Fibroblast of lung (primary cell): Measurements from ENCODE around the gene LRMDA. TPM values are rescaled to one million over a fixed set of nuclear protein-coding genes. Genes with fewer than 3 reads are reported as not detected.
A peak's percentile ranks its signal among the peaks of the same experiment; 100 is the strongest.

ENCODE experiments used
- DNase-seq, 2 donors: peaks; one replicate each; pipeline versions ENCODE4 v3.0.0 to v3.0.0-alpha.2; 2010; ENCODE audit warnings: low read depth in 2 of 2
- H2AFZ ChIP-seq: 2 replicates; pipeline ENCODE4 v1.5.1; 2012; ENCODE audit warnings: low read length, control low read depth, inconsistent platforms
- H3K27ac ChIP-seq: 2 replicates; pipeline ENCODE4 v1.5.1; 2011; ENCODE audit warnings: low read length, control low read depth; ENCODE audit not compliant: insufficient read depth
- H3K27me3 ChIP-seq: 2 replicates; pipeline ENCODE4 v1.5.1; 2011; ENCODE audit warnings: mild to moderate bottlenecking, low read length; ENCODE audit not compliant: control insufficient read depth, insufficient read depth
- H3K36me3 ChIP-seq: 2 replicates; pipeline ENCODE4 v1.5.1; 2011; ENCODE audit warnings: low read length; ENCODE audit not compliant: control insufficient read depth, insufficient read depth
- H3K4me1 ChIP-seq: 2 replicates; pipeline ENCODE4 v1.5.1; 2011; ENCODE audit warnings: low read length; ENCODE audit not compliant: control insufficient read depth, insufficient read depth; ENCODE audit errors: extremely low read depth
- H3K4me2 ChIP-seq: 2 replicates; pipeline ENCODE4 v1.5.1; 2011; ENCODE audit warnings: low read length, control low read depth; ENCODE audit not compliant: insufficient read depth; ENCODE audit errors: extremely low read depth
- H3K4me3 ChIP-seq, 4 experiments: fragments of 200-600 bp in 1 of 4; sonication (generic) in 1 of 4; replicated peaks in 1 of 4; 2 replicates each; pipeline ENCODE4 v1.5.1; 2011 to 2016; ENCODE audit warnings: low read length in 4 of 4, low read depth in 3 of 4, mild to moderate bottlenecking in 3 of 4, control low read depth in 2 of 4, inconsistent platforms in 1 of 4, mixed read lengths in 1 of 4; ENCODE audit not compliant: insufficient read depth in 1 of 4; ENCODE audit errors: control extremely low read depth in 1 of 4
- H3K79me2 ChIP-seq: 2 replicates; pipeline ENCODE4 v1.5.1; 2012; ENCODE audit warnings: mild to moderate bottlenecking, low read length, inconsistent platforms; ENCODE audit not compliant: control insufficient read depth, insufficient read depth
- H3K9ac ChIP-seq: 2 replicates; pipeline ENCODE4 v1.5.1; 2011; ENCODE audit warnings: mild to moderate bottlenecking, low read length, control low read depth; ENCODE audit not compliant: insufficient read depth
- H3K9me3 ChIP-seq: 2 replicates; pipeline ENCODE4 v1.5.1; 2012; ENCODE audit warnings: low read depth, low read length; ENCODE audit not compliant: control insufficient read depth, insufficient read depth
- H4K20me1 ChIP-seq: 2 replicates; pipeline ENCODE4 v1.5.1; 2011; ENCODE audit warnings: low read length; ENCODE audit not compliant: control insufficient read depth, insufficient read depth; ENCODE audit errors: extremely low read depth
- EZH2 ChIP-seq: IDR thresholded peaks from 2 replicates; pipeline ENCODE4 v1.5.1; 2012; ENCODE audit warnings: low read length, control low read depth, mild to moderate bottlenecking; ENCODE audit errors: missing control alignments
- polyA plus RNA-seq, 2 donors: library from polyadenylated mRNA; depleted of rRNA in 1 of 2; stranded (reverse) in 1 of 2; unstranded in 1 of 2; fragments of >200 nt; gene quantifications; 2 replicates each; pipeline ENCODE4 v1.2.1, GENCODE V29; 2011 to 2012; ENCODE audit warnings: missing spikeins in 1 of 2
- total RNA-seq: library from RNA; depleted of rRNA; stranded (reverse); fragments of >200 nt; gene quantifications from 2 replicates; pipeline ENCODE4 v1.2.1, GENCODE V29; 2014
- TF ChIP-seq, protein P1 (sequence below), 2 donors: IDR thresholded peaks in 1 of 2; conservative IDR thresholded peaks in 1 of 2; 1 replicate in 1 of 2; 2 replicates in 1 of 2; pipeline ENCODE4 v1.5.1; 2011 to 2012; ENCODE audit warnings: low read length in 2 of 2, control low read depth in 1 of 2, inconsistent platforms in 1 of 2, low read depth in 1 of 2, mild to moderate bottlenecking in 1 of 2

The LRMDA gene
- total and polyA plus RNA-seq, 2 donors (not counting 1 experiment from before 2014, with no cell fraction given): 1.7 to 2.0 TPM

DNA sequence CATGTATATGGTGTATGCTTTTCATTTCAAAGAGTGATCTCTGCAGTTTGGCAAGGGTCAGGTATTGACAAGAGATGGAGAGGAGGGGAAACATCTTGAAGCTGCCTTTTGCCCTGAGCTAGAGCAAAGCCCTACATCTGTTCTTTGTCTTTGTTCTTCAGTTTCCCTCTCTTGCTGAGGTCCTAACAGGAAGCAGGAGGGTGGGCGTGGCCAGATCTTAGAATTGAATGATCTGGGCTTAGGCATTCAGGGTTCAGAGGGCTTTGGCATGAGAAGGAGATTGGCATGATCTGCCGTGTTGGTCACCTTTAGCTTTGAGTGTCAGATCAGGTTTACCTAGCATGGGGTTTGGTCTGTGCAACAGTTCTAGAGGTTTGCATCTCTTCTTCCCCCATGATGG, 41.3 kb downstream of the LRMDA start:
- H3K4me3 ChIP-seq: no peak overlapping the region
- peaks cover 7% of the 10 kb centered on the region for H3K4me1 ChIP-seq
- H3K9ac ChIP-seq: no peak overlapping the region
- TF ChIP-seq EZH2: no peak
- TF ChIP-seq, protein P1, sequence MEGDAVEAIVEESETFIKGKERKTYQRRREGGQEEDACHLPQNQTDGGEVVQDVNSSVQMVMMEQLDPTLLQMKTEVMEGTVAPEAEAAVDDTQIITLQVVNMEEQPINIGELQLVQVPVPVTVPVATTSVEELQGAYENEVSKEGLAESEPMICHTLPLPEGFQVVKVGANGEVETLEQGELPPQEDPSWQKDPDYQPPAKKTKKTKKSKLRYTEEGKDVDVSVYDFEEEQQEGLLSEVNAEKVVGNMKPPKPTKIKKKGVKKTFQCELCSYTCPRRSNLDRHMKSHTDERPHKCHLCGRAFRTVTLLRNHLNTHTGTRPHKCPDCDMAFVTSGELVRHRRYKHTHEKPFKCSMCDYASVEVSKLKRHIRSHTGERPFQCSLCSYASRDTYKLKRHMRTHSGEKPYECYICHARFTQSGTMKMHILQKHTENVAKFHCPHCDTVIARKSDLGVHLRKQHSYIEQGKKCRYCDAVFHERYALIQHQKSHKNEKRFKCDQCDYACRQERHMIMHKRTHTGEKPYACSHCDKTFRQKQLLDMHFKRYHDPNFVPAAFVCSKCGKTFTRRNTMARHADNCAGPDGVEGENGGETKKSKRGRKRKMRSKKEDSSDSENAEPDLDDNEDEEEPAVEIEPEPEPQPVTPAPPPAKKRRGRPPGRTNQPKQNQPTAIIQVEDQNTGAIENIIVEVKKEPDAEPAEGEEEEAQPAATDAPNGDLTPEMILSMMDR (conservative IDR thresholded peaks at IDR 0.05 in 1 of 2, IDR thresholded peaks at IDR 0.05 in 1 of 2; ENCODE audit: low read depth in 1 of 2, low read length in 2 of 2): no peak
- no peaks in the 10 kb centered on the region for H4K20me1 ChIP-seq
- no peaks in the 10 kb centered on the region for H3K79me2 ChIP-seq
- no peak for DNase-seq
- no peak overlapping the region for H3K27ac ChIP-seq
- no peaks in the 10 kb centered on the region for H3K27me3 ChIP-seq
- H3K4me2 ChIP-seq: no peak overlapping the region
- no peaks in the 10 kb centered on the region for H3K9me3 ChIP-seq
- H2AFZ ChIP-seq: no peak overlapping the region
- H3K36me3 ChIP-seq: no peaks in the 10 kb centered on the region

DNA sequence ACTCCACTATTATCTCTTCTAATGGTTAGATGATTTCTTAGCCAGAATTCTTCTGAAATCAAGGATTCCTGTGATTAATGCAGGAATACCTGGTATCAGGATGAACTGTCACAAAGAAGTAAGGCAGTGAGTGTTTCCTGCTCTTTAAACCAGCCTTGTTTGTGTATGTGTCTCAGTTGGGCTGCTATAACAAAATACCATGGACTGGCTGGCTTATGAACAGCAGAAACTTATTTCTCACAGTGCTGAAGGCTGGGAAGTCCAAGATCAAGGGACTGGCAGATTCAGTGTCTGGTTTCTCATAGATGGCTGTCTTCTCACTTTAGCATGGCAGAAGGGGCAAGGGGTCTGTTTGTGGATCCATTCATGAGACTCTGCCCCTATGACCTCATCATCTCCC, 42.7 kb downstream of the LRMDA start:
- Histone ChIP-seq H3K27me3 (no peaks in the 10 kb centered on the region), H3K36me3 (no peaks in the 10 kb centered on the region), H3K27ac (no peak overlapping the region), H3K9ac (no peak overlapping the region), H3K9me3 (no peaks in the 10 kb centered on the region), H3K4me1 (peaks cover 6% of the 10 kb centered on the region), H3K4me2 (no peak overlapping the region), H4K20me1 (no peaks in the 10 kb centered on the region), H3K4me3 (no peak overlapping the region), H2AFZ (no peak overlapping the region), H3K79me2 (no peaks in the 10 kb centered on the region)
- TF ChIP-seq, protein P1 (conservative IDR thresholded peaks at IDR 0.05 in 1 of 2, IDR thresholded peaks at IDR 0.05 in 1 of 2; ENCODE audit: low read depth in 1 of 2, low read length in 2 of 2): no peak
- TF ChIP-seq EZH2: no peak
- DNase-seq: no peak

DNA sequence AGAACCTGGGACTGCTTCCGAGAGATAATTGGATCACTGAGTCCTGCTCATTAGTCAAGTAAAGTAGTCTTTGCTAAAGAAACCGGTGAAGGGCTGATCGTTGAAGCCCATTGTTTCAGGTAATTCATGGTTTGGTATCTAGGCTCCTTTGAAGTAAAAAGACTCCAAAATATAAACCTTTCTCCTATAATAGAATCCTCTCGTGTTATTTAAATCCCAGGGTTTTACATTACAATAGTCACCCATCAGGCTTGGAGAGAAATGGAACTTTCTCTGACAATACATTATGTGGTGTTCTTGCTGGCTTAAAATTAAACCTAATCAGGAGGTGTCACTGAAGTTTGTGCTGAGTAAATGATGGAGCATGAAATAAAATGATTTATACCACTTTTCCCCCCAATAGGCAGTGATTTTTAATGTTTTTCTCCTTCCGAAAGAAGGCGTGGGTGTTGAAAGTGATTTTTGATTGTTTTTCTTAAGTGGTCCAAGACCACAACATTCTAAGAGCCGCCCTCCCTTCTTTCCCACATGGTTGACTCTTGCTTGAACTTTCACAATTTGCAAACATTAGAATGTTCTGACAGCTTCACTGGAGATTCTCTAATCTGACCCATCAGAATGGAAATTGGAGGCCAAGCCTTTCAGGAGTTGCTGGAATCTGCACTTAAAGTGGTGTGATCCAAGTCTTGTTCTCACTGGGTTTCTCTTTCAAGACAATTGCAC, 44.2 kb downstream of the LRMDA start:
- Histone ChIP-seq H3K9me3 (no peaks in the 10 kb centered on the region), H3K79me2 (no peaks in the 10 kb centered on the region), H4K20me1 (no peaks in the 10 kb centered on the region), H3K4me2 (no peak overlapping the region), H2AFZ (no peak overlapping the region), H3K27me3 (no peaks in the 10 kb centered on the region), H3K9ac (no peak overlapping the region), H3K4me1 (no peaks in the 10 kb centered on the region), H3K27ac (no peak overlapping the region), H3K4me3 (no peak overlapping the region), H3K36me3 (no peaks in the 10 kb centered on the region)
- peak; percentile 67 to 97 for DNase-seq
- TF ChIP-seq, protein P1 (conservative IDR thresholded peaks at IDR 0.05 in 1 of 2, IDR thresholded peaks at IDR 0.05 in 1 of 2; ENCODE audit: low read depth in 1 of 2, low read length in 2 of 2): no peak
- TF ChIP-seq EZH2: no peak
